Smooth muscle cell (in vitro differentiated cells): Measurements from ENCODE around the gene TDRD12. TPM values are rescaled to one million over a fixed set of nuclear protein-coding genes. Genes with fewer than 3 reads are reported as not detected.

ENCODE experiments used
- DNase-seq: peaks from one replicate; lab custom pipeline; 2025; ENCODE audit not compliant: unreplicated experiment; lab: John Stamatoyannopoulos, UW
- H2AFZ ChIP-seq: fragments of 200-600 bp; sonication (generic); 2 replicates; pipeline ENCODE4 v1.6.0; 2016; ENCODE audit warnings: antibody characterized with exemption, low read depth, mild to moderate bottlenecking
- H3F3A ChIP-seq: fragments of 200-600 bp; sonication (generic); 2 replicates; pipeline ENCODE4 v1.6.0; 2017; ENCODE audit warnings: antibody characterized with exemption, low read depth
- H3K27ac ChIP-seq: fragments of 200-600 bp; sonication (generic); 2 replicates; pipeline ENCODE4 v1.5.1; 2016; ENCODE audit warnings: low read depth, mild to moderate bottlenecking
- H3K27me3 ChIP-seq: fragments of 200-600 bp; sonication (generic); 2 replicates; pipeline ENCODE4 v1.6.1; 2016; ENCODE audit warnings: low read depth, mild to moderate bottlenecking
- H3K36me3 ChIP-seq: fragments of 200-600 bp; sonication (generic); 2 replicates; pipeline ENCODE4 v1.5.1; 2016; ENCODE audit warnings: low read depth
- H3K4me1 ChIP-seq: fragments of 200-600 bp; sonication (generic); 2 replicates; pipeline ENCODE4 v1.5.1; 2016; ENCODE audit warnings: low read depth
- H3K4me2 ChIP-seq: fragments of 200-600 bp; sonication (generic); 2 replicates; pipeline ENCODE4 v1.6.0; 2016; ENCODE audit warnings: mild to moderate bottlenecking
- H3K4me3 ChIP-seq: fragments of 200-600 bp; sonication (generic); 2 replicates; pipeline ENCODE4 v1.5.1; 2016; ENCODE audit warnings: mild to moderate bottlenecking
- H3K79me2 ChIP-seq: fragments of 200-600 bp; sonication (generic); 2 replicates; pipeline ENCODE4 v1.6.0; 2016; ENCODE audit warnings: low read depth, mild to moderate bottlenecking
- H3K9ac ChIP-seq: fragments of 200-600 bp; sonication (generic); 2 replicates; pipeline ENCODE4 v1.6.0; 2016; ENCODE audit warnings: low read depth
- H3K9me3 ChIP-seq: fragments of 200-600 bp; sonication (generic); replicated peaks from 2 replicates; pipeline ENCODE4 v1.5.1; 2016; ENCODE audit warnings: low read depth
- H4K20me1 ChIP-seq: fragments of 200-600 bp; sonication (generic); 2 replicates; pipeline ENCODE4 v1.6.0; 2016; ENCODE audit warnings: low read depth
- WGBS: methylation state at CpG from one replicate; pipeline ENCODE4 v1.1.7; 2016; ENCODE audit warnings: low lambda C conversion rate; 5-methylcytosine and 5-hydroxymethylcytosine counted together
- polyA plus RNA-seq: library from polyadenylated mRNA; unstranded; fragments of >200 nt; fragmentation: Nextera tagmentation; extraction: Ambion mirVana; gene quantifications from 2 replicates; pipeline ENCODE4 v1.2.1, GENCODE V29; 2016
- total RNA-seq: library from RNA; depleted of rRNA; stranded (reverse); fragments of >200 nt; gene quantifications from 2 replicates; pipeline ENCODE4 v1.2.3, GENCODE V29; 2014
- TF ChIP-seq, protein P1 (sequence below): fragments of 200-600 bp; sonication (generic); IDR thresholded peaks from 2 replicates; pipeline ENCODE4 v1.5.1; 2017; ENCODE audit warnings: borderline replicate concordance, mild to moderate bottlenecking, antibody characterized with exemption; ENCODE audit not compliant: insufficient read depth, poor library complexity, severe bottlenecking

The TDRD12 gene
- total and polyA plus RNA-seq, 2 experiments from 2014 or later = 0.05 to 1.1 TPM

DNA sequence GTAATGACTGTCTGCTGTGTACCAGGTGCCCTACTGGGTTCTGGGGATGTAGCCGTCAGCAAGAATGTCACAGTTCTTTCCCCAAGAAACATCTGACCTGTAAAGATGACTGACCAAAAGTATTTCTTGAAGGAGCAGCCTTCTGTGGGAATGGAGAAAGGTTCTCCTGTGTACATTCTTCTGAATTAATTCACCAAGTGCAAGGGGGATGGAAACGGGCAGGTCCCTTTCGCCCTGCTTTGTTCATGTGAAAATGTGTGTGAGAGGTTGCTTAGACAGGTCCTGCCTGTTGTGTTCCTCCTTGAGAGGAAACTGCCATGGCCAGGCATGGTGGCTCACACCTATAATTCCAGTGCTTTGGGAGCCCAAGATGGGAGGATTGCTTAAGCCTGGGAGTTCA lies 93.0 kb downstream of the TDRD12 start:
- TF ChIP-seq, protein P1, sequence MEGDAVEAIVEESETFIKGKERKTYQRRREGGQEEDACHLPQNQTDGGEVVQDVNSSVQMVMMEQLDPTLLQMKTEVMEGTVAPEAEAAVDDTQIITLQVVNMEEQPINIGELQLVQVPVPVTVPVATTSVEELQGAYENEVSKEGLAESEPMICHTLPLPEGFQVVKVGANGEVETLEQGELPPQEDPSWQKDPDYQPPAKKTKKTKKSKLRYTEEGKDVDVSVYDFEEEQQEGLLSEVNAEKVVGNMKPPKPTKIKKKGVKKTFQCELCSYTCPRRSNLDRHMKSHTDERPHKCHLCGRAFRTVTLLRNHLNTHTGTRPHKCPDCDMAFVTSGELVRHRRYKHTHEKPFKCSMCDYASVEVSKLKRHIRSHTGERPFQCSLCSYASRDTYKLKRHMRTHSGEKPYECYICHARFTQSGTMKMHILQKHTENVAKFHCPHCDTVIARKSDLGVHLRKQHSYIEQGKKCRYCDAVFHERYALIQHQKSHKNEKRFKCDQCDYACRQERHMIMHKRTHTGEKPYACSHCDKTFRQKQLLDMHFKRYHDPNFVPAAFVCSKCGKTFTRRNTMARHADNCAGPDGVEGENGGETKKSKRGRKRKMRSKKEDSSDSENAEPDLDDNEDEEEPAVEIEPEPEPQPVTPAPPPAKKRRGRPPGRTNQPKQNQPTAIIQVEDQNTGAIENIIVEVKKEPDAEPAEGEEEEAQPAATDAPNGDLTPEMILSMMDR = no peak
- H3K9ac ChIP-seq = no peak overlapping the region
- WGBS = 83% methylated on average over 3 of the region's 3 CpGs

DNA sequence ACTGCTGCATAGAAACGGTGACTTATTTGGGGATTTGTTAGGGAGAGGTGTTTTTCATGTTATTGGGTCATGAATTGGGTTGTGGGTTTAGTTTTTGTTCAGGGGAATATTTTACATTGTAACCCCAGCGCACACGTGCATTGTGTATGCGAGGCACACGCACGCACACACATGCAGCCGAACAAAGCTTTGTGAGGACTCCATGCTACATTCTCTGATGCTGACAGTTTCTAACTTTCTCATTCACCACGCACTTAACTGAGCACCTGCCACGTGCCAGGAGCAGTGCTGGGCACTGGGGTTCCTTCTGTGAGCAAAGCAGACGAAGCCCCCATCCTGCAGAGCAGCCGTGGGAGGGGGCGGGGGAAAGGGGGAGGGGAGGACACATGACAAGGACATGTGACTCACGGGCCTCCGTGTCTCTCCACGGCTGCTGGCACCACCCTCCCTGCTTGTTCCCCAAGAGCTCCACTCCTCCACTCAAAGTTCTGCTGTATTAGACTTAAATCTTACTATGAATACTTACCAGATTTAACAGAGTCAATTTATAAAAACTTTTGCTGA lies 94.4 kb downstream of the TDRD12 start:
- no peaks in the 10 kb centered on the region for H4K20me1 ChIP-seq
- H3K4me3 ChIP-seq = no peak overlapping the region
- TF ChIP-seq, protein P1 = no peak
- WGBS = 62% methylated on average over 13 of the region's 15 CpGs
- no peaks in the 10 kb centered on the region for H3F3A ChIP-seq
- DNase-seq = no peak
- no peaks in the 10 kb centered on the region for H3K9me3 ChIP-seq
- no peaks in the 10 kb centered on the region for H3K36me3 ChIP-seq
- H3K4me2 ChIP-seq = no peak overlapping the region
- H3K27ac ChIP-seq = no peak overlapping the region
- no peaks in the 10 kb centered on the region for H3K4me1 ChIP-seq
- no peaks in the 10 kb centered on the region for H3K27me3 ChIP-seq
- H3K79me2 ChIP-seq = no peaks in the 10 kb centered on the region
- H3K9ac ChIP-seq = no peak overlapping the region
- H2AFZ ChIP-seq = no peak overlapping the region

More for the DNA sequence above, 93.0 kb downstream of the TDRD12 start:
- DNase-seq = no peak
- Histone ChIP-seq H2AFZ (no peak overlapping the region), H4K20me1 (no peaks in the 10 kb centered on the region), H3F3A (no peaks in the 10 kb centered on the region), H3K4me3 (no peak overlapping the region), H3K4me1 (no peaks in the 10 kb centered on the region), H3K27ac (no peak overlapping the region), H3K36me3 (no peaks in the 10 kb centered on the region), H3K4me2 (no peak overlapping the region), H3K27me3 (no peaks in the 10 kb centered on the region), H3K9me3 (no peaks in the 10 kb centered on the region), H3K79me2 (no peaks in the 10 kb centered on the region)

DNA sequence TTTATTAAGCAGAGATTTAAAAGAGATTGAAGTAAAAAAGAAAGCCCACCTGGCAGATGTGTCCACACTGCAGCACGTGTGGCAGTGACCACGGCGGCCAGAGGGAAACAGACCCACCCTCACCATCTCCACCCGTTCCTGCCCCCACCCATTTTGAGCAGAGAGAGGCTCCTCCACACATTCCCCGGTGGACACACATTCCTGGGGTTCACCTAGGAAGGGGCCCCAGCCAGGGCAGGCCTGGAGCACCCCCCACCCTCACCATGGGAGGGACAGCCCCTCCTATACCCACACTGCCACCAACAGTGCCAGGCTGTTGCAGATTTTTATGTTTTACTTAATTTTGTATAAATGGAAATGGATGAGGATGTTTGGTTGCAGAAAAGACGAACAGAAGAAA lies 95.1 kb downstream of the TDRD12 start:
- TF ChIP-seq, protein P1 = no peak
- H3K27me3 ChIP-seq = no peaks in the 10 kb centered on the region
- H3K9me3 ChIP-seq = no peaks in the 10 kb centered on the region
- no peak overlapping the region for H3K4me2 ChIP-seq
- H3K79me2 ChIP-seq = no peaks in the 10 kb centered on the region
- 95% methylated on average over 6 of the region's 6 CpGs for WGBS
- H3K9ac ChIP-seq = no peak overlapping the region
- no peak overlapping the region for H3K4me3 ChIP-seq
- H3K36me3 ChIP-seq = no peaks in the 10 kb centered on the region
- H2AFZ ChIP-seq = no peak overlapping the region
- H3F3A ChIP-seq = no peaks in the 10 kb centered on the region
- DNase-seq = no peak
- H3K4me1 ChIP-seq = no peaks in the 10 kb centered on the region
- no peak overlapping the region for H3K27ac ChIP-seq
- H4K20me1 ChIP-seq = no peaks in the 10 kb centered on the region

DNA sequence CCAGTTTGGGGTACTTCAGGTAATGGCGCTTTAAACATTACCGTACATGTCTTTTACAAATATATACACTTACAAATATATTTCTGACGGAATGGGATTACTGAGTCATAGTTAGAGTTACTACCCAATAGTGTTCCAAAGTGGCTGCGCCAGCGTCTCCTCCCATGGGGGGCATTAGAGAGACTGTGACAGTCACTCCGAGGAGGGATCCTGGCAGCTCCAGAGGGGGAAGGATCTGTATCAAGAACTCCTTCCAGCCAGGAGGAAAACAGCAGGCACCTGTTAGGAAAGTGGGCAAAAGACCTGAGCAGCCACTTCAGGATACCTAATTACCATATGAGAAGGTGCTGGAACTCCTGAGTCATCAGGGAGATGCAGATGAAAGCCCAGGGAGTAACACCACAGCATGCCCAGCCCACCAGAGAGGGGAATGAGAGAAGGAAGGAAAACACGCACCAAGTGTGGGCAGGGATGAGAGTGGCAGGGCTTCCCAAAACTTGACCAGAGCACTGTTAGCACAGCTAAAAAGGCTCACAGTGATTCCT lies 97.1 kb downstream of the TDRD12 start:
- WGBS = 60% methylated on average over 7 of the region's 7 CpGs
- Histone ChIP-seq H3K27me3 (no peaks in the 10 kb centered on the region), H3K4me1 (no peaks in the 10 kb centered on the region), H3K9me3 (no peaks in the 10 kb centered on the region), H3F3A (no peaks in the 10 kb centered on the region), H3K27ac (no peak overlapping the region), H3K36me3 (no peaks in the 10 kb centered on the region), H3K79me2 (no peaks in the 10 kb centered on the region), H3K4me2 (no peak overlapping the region), H2AFZ (no peak overlapping the region), H4K20me1 (no peaks in the 10 kb centered on the region), H3K9ac (no peak overlapping the region), H3K4me3 (no peak overlapping the region)
- DNase-seq = no peak
- TF ChIP-seq, protein P1 = no peak
